Measurements from ENCODE around the gene ADGRA3.

Gene ADGRA3

GRCh38 chr4:22339491-22339890 lies 176.4 kb downstream of the ADGRA3 start:
- no peak for DNase-seq (ENCODE audit: low read depth in 1 of 2, low spot score in 1 of 2)
- no peak for TF ChIP-seq GABPA (IDR thresholded peaks at IDR 0.05; ENCODE audit: low read depth)
- no peak for TF ChIP-seq REST (IDR thresholded peaks at IDR 0.05; ENCODE audit: insufficient replicate concordance, low read depth)
- TF ChIP-seq POLR2AphosphoS5 (IDR thresholded peaks at IDR 0.05; ENCODE audit: low read depth) = no peak
- no peak for TF ChIP-seq CTCF (IDR thresholded peaks at IDR 0.05; ENCODE audit: insufficient read depth, low read length)
- TF ChIP-seq SPI1 (IDR thresholded peaks at IDR 0.05; ENCODE audit: borderline replicate concordance, low read depth) = no peak
- H3K4me3 ChIP-seq (replicated peaks; ENCODE audit: insufficient read depth, low read length) = no peak overlapping the region
- no peaks in the 10 kb centered on the region for H3K27me3 ChIP-seq (ENCODE audit: insufficient read depth, poor library complexity, severe bottlenecking)
- H3K27ac ChIP-seq (replicated peaks) = no peak overlapping the region

GRCh38 chr4:22338796-22339195 lies 177.1 kb downstream of the ADGRA3 start:
- TF ChIP-seq SPI1 (IDR thresholded peaks at IDR 0.05; ENCODE audit: borderline replicate concordance, low read depth) (no peak), POLR2AphosphoS5 (IDR thresholded peaks at IDR 0.05; ENCODE audit: low read depth) (no peak), CTCF (IDR thresholded peaks at IDR 0.05; ENCODE audit: insufficient read depth, low read length) (no peak), GABPA (IDR thresholded peaks at IDR 0.05; ENCODE audit: low read depth) (no peak), REST (IDR thresholded peaks at IDR 0.05; ENCODE audit: insufficient replicate concordance, low read depth) (no peak)
- no peak for DNase-seq (ENCODE audit: low read depth in 1 of 2, low spot score in 1 of 2)
- no peaks in the 10 kb centered on the region for H3K27me3 ChIP-seq (ENCODE audit: insufficient read depth, poor library complexity, severe bottlenecking)
- no peak overlapping the region for H3K4me3 ChIP-seq (replicated peaks; ENCODE audit: insufficient read depth, low read length)
- H3K27ac ChIP-seq (replicated peaks) = no peak overlapping the region
